ENCODE results near the gene LXN.

The LXN gene

DNA sequence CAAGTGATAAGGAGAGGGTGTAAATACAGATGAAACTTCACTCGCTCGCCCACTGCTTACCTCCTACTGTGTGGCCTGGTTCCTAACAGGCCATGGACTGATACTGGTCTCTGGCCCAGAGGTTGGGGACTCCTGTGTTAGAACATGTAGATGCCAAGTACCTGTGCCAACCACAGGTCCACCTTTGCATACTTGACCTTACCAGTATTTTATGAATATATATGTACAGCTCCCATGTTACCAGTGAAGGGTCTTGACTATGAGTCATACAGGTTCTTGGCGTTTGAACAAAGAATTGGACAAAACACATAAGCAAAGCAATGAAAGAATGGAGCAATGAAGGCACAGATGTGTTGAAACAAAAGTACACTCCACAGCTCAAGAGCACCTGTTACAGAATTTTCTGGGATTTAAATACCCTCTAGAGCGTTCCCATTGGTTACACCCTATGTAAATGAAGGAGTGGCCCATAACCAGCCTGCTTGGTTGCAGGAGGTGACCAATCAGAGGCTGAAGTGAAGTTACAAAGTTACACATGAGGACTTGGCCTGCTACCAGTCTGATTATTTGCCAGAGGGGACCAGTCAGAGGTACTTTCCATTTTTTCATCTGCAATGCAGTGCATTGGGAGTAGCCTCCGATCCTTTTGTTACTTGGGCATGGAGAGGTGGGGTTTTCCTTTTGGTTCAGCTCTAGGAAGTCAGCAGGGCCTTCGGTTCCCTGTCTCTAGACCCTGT is 29.8 kb downstream of the LXN start:
- DNase-seq (ENCODE audit: low spot score): no peak
- in situ Hi-C loops (cut with MboI; ENCODE audit: low pct_unique_long_range_greater_than_20kb, low sequenced_read_pairs, unreplicated experiment): no loop called here
- TF ChIP-seq, protein P1, sequence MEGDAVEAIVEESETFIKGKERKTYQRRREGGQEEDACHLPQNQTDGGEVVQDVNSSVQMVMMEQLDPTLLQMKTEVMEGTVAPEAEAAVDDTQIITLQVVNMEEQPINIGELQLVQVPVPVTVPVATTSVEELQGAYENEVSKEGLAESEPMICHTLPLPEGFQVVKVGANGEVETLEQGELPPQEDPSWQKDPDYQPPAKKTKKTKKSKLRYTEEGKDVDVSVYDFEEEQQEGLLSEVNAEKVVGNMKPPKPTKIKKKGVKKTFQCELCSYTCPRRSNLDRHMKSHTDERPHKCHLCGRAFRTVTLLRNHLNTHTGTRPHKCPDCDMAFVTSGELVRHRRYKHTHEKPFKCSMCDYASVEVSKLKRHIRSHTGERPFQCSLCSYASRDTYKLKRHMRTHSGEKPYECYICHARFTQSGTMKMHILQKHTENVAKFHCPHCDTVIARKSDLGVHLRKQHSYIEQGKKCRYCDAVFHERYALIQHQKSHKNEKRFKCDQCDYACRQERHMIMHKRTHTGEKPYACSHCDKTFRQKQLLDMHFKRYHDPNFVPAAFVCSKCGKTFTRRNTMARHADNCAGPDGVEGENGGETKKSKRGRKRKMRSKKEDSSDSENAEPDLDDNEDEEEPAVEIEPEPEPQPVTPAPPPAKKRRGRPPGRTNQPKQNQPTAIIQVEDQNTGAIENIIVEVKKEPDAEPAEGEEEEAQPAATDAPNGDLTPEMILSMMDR (IDR thresholded peaks at IDR 0.05; ENCODE audit: extremely low read depth, insufficient read depth, missing control alignments): no peak

DNA sequence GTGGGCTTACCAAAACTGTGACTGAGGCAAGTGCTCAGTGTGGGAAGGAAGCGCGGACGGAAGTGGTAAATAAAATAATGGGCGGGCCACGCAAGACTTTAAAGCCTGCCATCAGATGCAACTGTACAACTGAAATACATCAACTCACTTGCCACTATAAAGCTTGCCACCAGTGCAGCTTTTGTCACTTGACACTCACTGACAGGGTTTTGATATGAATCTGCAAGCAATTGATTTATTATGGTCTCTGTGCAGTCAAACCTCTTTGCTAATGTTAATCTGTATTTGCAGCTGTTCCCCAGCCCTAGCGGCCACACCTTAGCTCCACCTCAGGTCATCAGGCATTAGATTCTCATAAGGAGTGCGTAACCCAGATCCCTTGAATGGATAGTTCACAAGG is 30.4 kb downstream of the LXN start:
- no peak for DNase-seq (ENCODE audit: low spot score)
- TF ChIP-seq, protein P1 (IDR thresholded peaks at IDR 0.05; ENCODE audit: extremely low read depth, insufficient read depth, missing control alignments): no peak
- in situ Hi-C loops (cut with MboI; ENCODE audit: low pct_unique_long_range_greater_than_20kb, low sequenced_read_pairs, unreplicated experiment): no loop called here

- no peak for DNase-seq (ENCODE audit: low spot score)
- in situ Hi-C loops (cut with MboI; ENCODE audit: low pct_unique_long_range_greater_than_20kb, low sequenced_read_pairs, unreplicated experiment): no loop called here
- TF ChIP-seq, protein P1 (IDR thresholded peaks at IDR 0.05; ENCODE audit: extremely low read depth, insufficient read depth, missing control alignments): no peak
These were observed 31.8 kb downstream of the LXN start for GRCh38 chr3:158640646-158641045.

GRCh38 chr3:158631981-158632380 is 40.5 kb downstream of the LXN start:
- no peak for DNase-seq (ENCODE audit: low spot score)
- in situ Hi-C loops (cut with MboI; ENCODE audit: low pct_unique_long_range_greater_than_20kb, low sequenced_read_pairs, unreplicated experiment): no loop called here
- TF ChIP-seq, protein P1 (IDR thresholded peaks at IDR 0.05; ENCODE audit: extremely low read depth, insufficient read depth, missing control alignments): no peak

DNA sequence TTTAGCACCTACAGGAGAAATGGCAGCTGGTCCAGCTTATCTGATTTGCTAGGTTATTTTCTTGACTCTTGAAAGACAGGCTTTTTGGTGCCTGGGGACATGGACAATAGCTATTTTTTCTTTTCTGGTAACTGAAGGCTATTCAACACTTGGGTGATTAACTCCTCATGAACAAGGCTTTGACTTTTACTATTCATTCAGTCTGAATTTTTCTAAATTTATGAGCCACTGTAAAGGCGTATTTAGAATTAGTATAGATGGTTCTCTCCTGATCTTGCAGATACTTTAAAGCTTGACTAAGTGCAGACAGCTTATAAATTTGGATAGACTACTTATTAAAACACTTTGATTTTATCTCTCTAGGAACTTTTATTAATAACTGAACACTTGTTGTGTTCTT is 46.6 kb downstream of the LXN start:
- TF ChIP-seq, protein P1 (IDR thresholded peaks at IDR 0.05; ENCODE audit: extremely low read depth, insufficient read depth, missing control alignments): no peak
- no peak for DNase-seq (ENCODE audit: low spot score)
- in situ Hi-C loops (cut with MboI; ENCODE audit: low pct_unique_long_range_greater_than_20kb, low sequenced_read_pairs, unreplicated experiment): no loop called here

DNA sequence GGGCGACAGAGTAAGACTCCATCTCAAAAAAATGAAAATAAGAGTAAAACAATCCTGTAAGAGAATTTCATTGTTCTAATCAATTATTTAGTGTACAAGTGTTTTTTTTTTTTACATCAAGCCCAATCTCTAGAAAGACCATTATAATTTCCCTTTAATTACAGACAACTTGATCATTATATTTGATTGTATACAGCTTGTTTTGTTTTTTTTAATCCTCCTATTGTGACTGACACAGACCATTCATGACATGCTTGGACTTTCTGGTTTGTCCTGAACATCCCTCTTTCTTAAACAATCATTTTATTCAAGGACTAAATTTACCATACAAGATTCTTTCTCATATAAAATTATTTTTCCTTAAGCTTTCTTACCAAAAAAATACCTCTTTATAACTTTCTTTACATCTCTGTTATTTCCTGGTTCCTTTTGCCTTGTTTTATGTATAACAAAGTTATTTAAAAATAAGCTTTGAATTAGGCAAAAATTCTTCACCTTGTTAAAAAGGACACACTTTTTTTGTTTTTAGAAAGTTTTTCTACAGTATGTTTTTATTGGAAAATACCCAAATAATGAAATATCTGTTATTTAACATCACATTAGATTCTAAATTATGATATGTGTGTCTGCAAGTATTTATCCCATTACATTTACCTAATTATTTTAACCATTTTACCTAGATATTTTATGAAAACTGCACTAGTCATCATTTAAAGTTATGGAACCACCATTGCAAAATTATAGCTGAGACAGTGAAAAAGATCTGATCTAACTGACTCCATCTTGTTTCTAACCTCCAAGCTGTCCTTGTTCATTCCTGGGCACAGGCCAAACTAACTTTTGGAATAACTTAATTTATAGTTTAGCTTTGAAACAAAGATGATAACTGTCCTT is 54.2 kb downstream of the LXN start:
- DNase-seq (ENCODE audit: low spot score): no peak
- in situ Hi-C loops (cut with MboI; ENCODE audit: low pct_unique_long_range_greater_than_20kb, low sequenced_read_pairs, unreplicated experiment): no loop called here

More for the DNA sequence above, 54.2 kb downstream of the LXN start:
- TF ChIP-seq, protein P1 (IDR thresholded peaks at IDR 0.05; ENCODE audit: extremely low read depth, insufficient read depth, missing control alignments): no peak

Measured in GM13977 (cell line).